Measurements from ENCODE around the gene CDC25A. TPM values are rescaled to one million over a fixed set of nuclear protein-coding genes. Genes with fewer than 3 reads are reported as not detected.

CDC25A gene
- total and polyA plus RNA-seq, 2 of the 8 experiments (the other 6 are each of a cell fraction or from before 2014, with no cell fraction given), result 20.7 to 62.1 TPM

DNA sequence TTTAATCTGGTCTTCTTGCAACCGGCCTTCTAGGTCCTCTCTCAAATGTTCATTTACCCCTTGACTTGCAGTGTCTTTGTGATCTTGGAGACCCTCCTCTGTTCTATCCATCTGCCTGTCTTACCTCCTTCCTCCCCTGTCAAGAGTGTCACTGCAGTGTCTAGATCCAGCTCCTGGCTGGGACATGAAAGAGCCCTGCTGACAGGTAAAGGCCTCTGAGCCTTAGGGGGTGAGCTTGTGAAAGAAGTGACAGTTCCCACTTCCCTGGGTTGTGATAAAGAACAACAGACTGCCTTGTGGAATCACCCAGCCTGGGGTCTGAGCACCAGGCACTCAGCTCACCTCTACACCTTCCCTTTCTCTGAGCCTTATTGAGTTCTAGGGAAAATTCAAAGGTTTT is 68.0 kb downstream of the CDC25A start:
- ChIA-PET CTCF (ENCODE audit: partially characterized antibody) (interaction anchor here (0.8 to 1.2 kb wide), 2 partner anchors 22 to 25 kb away, joined by 3 to 5 read pairs; no protein-coding TSS in a partner anchor), POLR2A (ENCODE audit: partially characterized antibody) (interaction anchor here (1.9 kb wide), 1 partner anchor 31 kb away, joined by 5 read pairs; no protein-coding TSS in a partner anchor)
- FAIRE-seq (no peak), DNase-seq (ENCODE audit: low read depth in 1 of 2, low spot score in 2 of 2) (no peak)
- H2BK12ac ChIP-seq (ENCODE audit: low read depth, low read length), result no peak overlapping the region
- no peak overlapping the region for H2AK5ac ChIP-seq (ENCODE audit: low read depth, low read length)
- no peaks in the 10 kb centered on the region for H3K79me2 ChIP-seq (ENCODE audit: control insufficient read depth in 1 of 2, insufficient read depth in 2 of 2, low read length in 2 of 2)
- H3K14ac ChIP-seq (ENCODE audit: insufficient read length), result no peak overlapping the region
- no peak overlapping the region for H4K91ac ChIP-seq (replicated peaks; ENCODE audit: insufficient read length, low read length)
- 83% methylated on average over 1 of the region's 1 CpG; no CpG with 5 or more reads in 1 of the 2 experiments for WGBS, 2 experiments (ENCODE audit: extremely low coverage in 1 of 2, insufficient coverage in 1 of 2, insufficient read length in 1 of 2, insufficient replicate concordance in 2 of 2, low coverage in 1 of 2, low lambda C conversion rate in 2 of 2, missing lambda C conversion rate in 1 of 2)
- no peak overlapping the region for H4K5ac ChIP-seq (ENCODE audit: insufficient read length, low read depth, low read length)
- H3K4me3 ChIP-seq (ENCODE audit: extremely low read depth in 1 of 4, insufficient read depth in 2 of 4, low read depth in 3 of 4, low read length in 4 of 4), result no peak overlapping the region
- H3K36me3 ChIP-seq (ENCODE audit: control insufficient read depth in 2 of 4, insufficient read depth in 4 of 4, low read length in 3 of 4), result no peaks in the 10 kb centered on the region
- H3K9me3 ChIP-seq (ENCODE audit: insufficient read depth in 2 of 2, low read depth in 1 of 2, low read length in 1 of 2), result no peaks in the 10 kb centered on the region
- H3K23ac ChIP-seq (ENCODE audit: insufficient read length), result no peak overlapping the region
- no peak overlapping the region for H2BK15ac ChIP-seq (ENCODE audit: low read length)
- H3K9ac ChIP-seq (replicated peaks in 1 of 4; ENCODE audit: extremely low read depth in 1 of 4, low read depth in 3 of 4, low read length in 3 of 4), result no peak overlapping the region
- no peak overlapping the region for H2BK120ac ChIP-seq (replicated peaks; ENCODE audit: low read depth, low read length)
- no peak overlapping the region for H3K4ac ChIP-seq (replicated peaks; ENCODE audit: insufficient read length, low read depth, low read length)
- no peak overlapping the region for H2AFZ ChIP-seq (ENCODE audit: low read length)
- no peak overlapping the region for H3K4me2 ChIP-seq (ENCODE audit: insufficient read depth in 1 of 2, low read depth in 2 of 2, low read length in 2 of 2)
- no peak overlapping the region; the same call in 1 of the 2 replicates for H3K18ac ChIP-seq (ENCODE audit: extremely low read depth, low read length)
- H3K56ac ChIP-seq (replicated peaks; ENCODE audit: insufficient read length, low read depth, low read length), result no peak overlapping the region
- H4K20me1 ChIP-seq (replicated peaks in 1 of 2; ENCODE audit: control insufficient read depth in 1 of 2, insufficient read depth in 2 of 2, low read length in 2 of 2), result no peaks in the 10 kb centered on the region
- H3K27me3 ChIP-seq (replicated peaks in 1 of 4; ENCODE audit: control insufficient read depth in 3 of 4, extremely low read depth in 1 of 4, insufficient read depth in 3 of 4, low read length in 3 of 4), result no peaks in the 10 kb centered on the region
- peaks cover 1% of the 10 kb centered on the region; the same call in 1 of the 2 replicates for H3K23me2 ChIP-seq (ENCODE audit: low read depth, low read length)
- no peak overlapping the region for H4K8ac ChIP-seq (ENCODE audit: extremely low read depth, insufficient read depth, low read length)
- no peak overlapping the region for H3K27ac ChIP-seq (ENCODE audit: low read depth, low read length)
- no peak overlapping the region for H2BK20ac ChIP-seq (ENCODE audit: low read length)
- H3K79me1 ChIP-seq (ENCODE audit: low read depth, low read length), result no peaks in the 10 kb centered on the region
- H3K4me1 ChIP-seq (replicated peaks in 1 of 4; ENCODE audit: control insufficient read depth in 3 of 4, insufficient read depth in 4 of 4, low read length in 3 of 4), result peaks cover 0 to 4% (median under 1%) of the 10 kb centered on the region in 4 experiments; a peak in 5 of 7 replicates
- H2BK5ac ChIP-seq (ENCODE audit: low read depth, low read length), result no peak overlapping the region
- TF ChIP-seq GABPA (IDR thresholded peaks at IDR 0.05; ENCODE audit: borderline replicate concordance, insufficient read depth, low read length) (no peak), MAFK (IDR thresholded peaks at IDR 0.05; ENCODE audit: low read depth, low read length) (no peak), SIX5 (IDR thresholded peaks at IDR 0.05; ENCODE audit: low read depth, low read length) (no peak), ASH2L (IDR thresholded peaks at IDR 0.05; ENCODE audit: low read length) (no peak), YY1 (IDR thresholded peaks at IDR 0.05; ENCODE audit: low read depth, low read length) (no peak), SRF (IDR thresholded peaks at IDR 0.05; ENCODE audit: low read depth, low read length) (no peak), MAX (IDR thresholded peaks at IDR 0.05) (no peak), TEAD4 (IDR thresholded peaks at IDR 0.05; ENCODE audit: low read depth, low read length) (no peak), TCF12 (IDR thresholded peaks at IDR 0.05; ENCODE audit: low read depth, low read length) (no peak), GTF2F1 (IDR thresholded peaks at IDR 0.05; ENCODE audit: borderline replicate concordance, low read depth, low read length) (no peak), SIRT6 (IDR thresholded peaks at IDR 0.05; ENCODE audit: low read length) (no peak), POU5F1 (IDR thresholded peaks at IDR 0.05; ENCODE audit: low read depth, low read length) (no peak), BACH1 (IDR thresholded peaks at IDR 0.05; ENCODE audit: low read length) (no peak)
- TF ChIP-seq, protein P1, sequence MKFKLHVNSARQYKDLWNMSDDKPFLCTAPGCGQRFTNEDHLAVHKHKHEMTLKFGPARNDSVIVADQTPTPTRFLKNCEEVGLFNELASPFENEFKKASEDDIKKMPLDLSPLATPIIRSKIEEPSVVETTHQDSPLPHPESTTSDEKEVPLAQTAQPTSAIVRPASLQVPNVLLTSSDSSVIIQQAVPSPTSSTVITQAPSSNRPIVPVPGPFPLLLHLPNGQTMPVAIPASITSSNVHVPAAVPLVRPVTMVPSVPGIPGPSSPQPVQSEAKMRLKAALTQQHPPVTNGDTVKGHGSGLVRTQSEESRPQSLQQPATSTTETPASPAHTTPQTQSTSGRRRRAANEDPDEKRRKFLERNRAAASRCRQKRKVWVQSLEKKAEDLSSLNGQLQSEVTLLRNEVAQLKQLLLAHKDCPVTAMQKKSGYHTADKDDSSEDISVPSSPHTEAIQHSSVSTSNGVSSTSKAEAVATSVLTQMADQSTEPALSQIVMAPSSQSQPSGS (IDR thresholded peaks at IDR 0.05; ENCODE audit: low read length), result no peak

Measured in H1 (cell line).